ENCODE results near the gene HCN2.
"Not testable (repeated sequence)": the region's sequence is repeated elsewhere in the genome, so short reads cannot be mapped to it uniquely, and the experiment has no call there.

Gene HCN2

GRCh38 chr19:621191-621590 lies 31.5 kb downstream of the HCN2 start:
- DNase-seq = not testable (repeated sequence)

GRCh38 chr19:621819-622218 lies 32.1 kb downstream of the HCN2 start:
- DNase-seq = no peak

- DNase-seq = no peak
Measured at GRCh38 chr19:622666-623065, 33.0 kb downstream of the HCN2 start.

GRCh38 chr19:623175-623916 lies 33.7 kb downstream of the HCN2 start:
- no peak for DNase-seq

- DNase-seq = no peak
Measured at GRCh38 chr19:623974-624373, 34.3 kb downstream of the HCN2 start.

GRCh38 chr19:624433-625109 lies 34.9 kb downstream of the HCN2 start:
- DNase-seq = no peak

- no peak for DNase-seq
Measured at GRCh38 chr19:625257-625656, 35.6 kb downstream of the HCN2 start.

GRCh38 chr19:626566-626965 lies 36.9 kb downstream of the HCN2 start:
- not testable (repeated sequence) for DNase-seq

GRCh38 chr19:628168-628567 lies 38.5 kb downstream of the HCN2 start:
- DNase-seq = peak in 1 of 5 experiments; percentile 26

- not testable (repeated sequence) for DNase-seq
Measured at GRCh38 chr19:629515-629914, 39.8 kb downstream of the HCN2 start.

- DNase-seq = no peak
Measured at GRCh38 chr19:629961-630714, 40.5 kb downstream of the HCN2 start.

GRCh38 chr19:632579-633067 lies 42.9 kb downstream of the HCN2 start:
- peak in 2 of 5 experiments; percentile 32 to 62 for DNase-seq

- DNase-seq = peak; percentile 89 to 99 (median 94)
Measured at GRCh38 chr19:633068-633785, 43.5 kb downstream of the HCN2 start, which contains the start of gene POLRMT. POLRMT (minus strand) TSS chr19:633537; CDS start chr19:633512, 25 bp downstream.

- peak in 1 of 5 experiments; percentile 31 for DNase-seq
Measured at GRCh38 chr19:633786-634639, 44.3 kb downstream of the HCN2 start.

GRCh38 chr19:634975-635652 lies 45.4 kb downstream of the HCN2 start:
- DNase-seq = no peak

GRCh38 chr19:638906-639252 lies 49.2 kb downstream of the HCN2 start:
- DNase-seq = no peak

- peak; percentile 91 to 99 (median 95) for DNase-seq
Measured at GRCh38 chr19:639253-640160, 49.8 kb downstream of the HCN2 start, which contains the start of gene FGF22. FGF22 (plus strand) TSS chr19:639879; CDS start chr19:639926, 47 bp downstream.

- DNase-seq = no peak
Measured at GRCh38 chr19:640161-640558, 50.5 kb downstream of the HCN2 start.

- DNase-seq = no peak
Measured at GRCh38 chr19:640606-641189, 51.0 kb downstream of the HCN2 start.
